Caco-2 (cell line): ENCODE measurements around the gene CDC42SE1. TPM values are rescaled to one million over a fixed set of nuclear protein-coding genes. Genes with fewer than 3 reads are reported as not detected.
A peak's percentile ranks its signal among the peaks of the same experiment; 100 is the strongest.

Experiments
- BruUV-seq: library from RNA; stranded (reverse); fragments of 400-500 nt; replicated peaks from 2 replicates; lab custom pipeline; 2021; lab: Mats Ljungman, UMichigan
- CTCF ChIA-PET: fragments of 300-600 bp; sonication (Branson Sonifier 250); formaldehyde crosslinking; loops from one replicate; lab custom pipeline; 2022; ENCODE audit warnings: antibody characterized with exemption; lab: Charles Lee
- POLR2A ChIA-PET: fragments of 300-600 bp; sonication (Branson Sonifier 250); formaldehyde crosslinking; loops from one replicate; lab custom pipeline; 2022; ENCODE audit warnings: antibody characterized with exemption; lab: Charles Lee
- DNase-seq, 2 experiments: peaks; one replicate each; pipeline versions ENCODE4 v3.0.0 to v3.0.0-alpha.2; 2020 to 2022
- H3K27me3 ChIP-seq: replicated peaks from 2 replicates; pipeline ENCODE4 v1.6.0; 2011; ENCODE audit warnings: low read length; ENCODE audit not compliant: control insufficient read depth, insufficient read depth
- H3K36me3 ChIP-seq: 2 replicates; pipeline ENCODE4 v1.5.1; 2011; ENCODE audit warnings: low read length; ENCODE audit not compliant: control insufficient read depth, insufficient read depth
- H3K4me1 ChIP-seq: fragments of 250-450 bp; sonication (Bioruptor Pico); 2 replicates; pipeline ENCODE4 v1.5.1; 2020; ENCODE audit warnings: mild to moderate bottlenecking
- H3K4me3 ChIP-seq: 2 replicates; pipeline ENCODE4 v1.5.1; 2011; ENCODE audit warnings: low read depth, mild to moderate bottlenecking, control low read depth, low read length
- H3K9me3 ChIP-seq: fragments of 250-450 bp; sonication (Bioruptor Pico); 2 replicates; pipeline ENCODE4 v1.5.1; 2020; ENCODE audit warnings: mild to moderate bottlenecking, moderate library complexity
- H3K27ac Mint-ChIP-seq: one replicate; pipeline ENCODE4 v1.8.0; 2022; ENCODE audit warnings: mixed read lengths; ENCODE audit not compliant: unreplicated experiment
- H3K27me3 Mint-ChIP-seq: one replicate; pipeline ENCODE4 v1.8.0; 2022; ENCODE audit warnings: mixed read lengths; ENCODE audit not compliant: insufficient read depth, unreplicated experiment
- H3K36me3 Mint-ChIP-seq: one replicate; pipeline ENCODE4 v1.8.0; 2022; ENCODE audit warnings: mild to moderate bottlenecking, mixed read lengths; ENCODE audit not compliant: insufficient read depth, unreplicated experiment
- H3K4me1 Mint-ChIP-seq: one replicate; pipeline ENCODE4 v1.8.0; 2022; ENCODE audit warnings: low read depth, mixed read lengths; ENCODE audit not compliant: unreplicated experiment
- H3K4me3 Mint-ChIP-seq: one replicate; pipeline ENCODE4 v1.8.0; 2022; ENCODE audit warnings: mild to moderate bottlenecking, moderate library complexity, mixed read lengths; ENCODE audit not compliant: unreplicated experiment
- H3K9me3 Mint-ChIP-seq: one replicate; pipeline ENCODE4 v1.8.0; 2022; ENCODE audit warnings: mixed read lengths; ENCODE audit not compliant: unreplicated experiment
- intact Hi-C: fragments of 100-400 bp; cut with micrococcal nuclease; formaldehyde crosslinking; loops from one replicate; pipeline ENCODE4 v1.10.0; 2022; ENCODE audit not compliant: unreplicated experiment
- total RNA-seq: library from RNA; stranded (reverse); gene quantifications from 2 replicates; pipeline ENCODE4 v1.2.3, GENCODE V29; 2022
- TF ChIP-seq, protein P1 (sequence below), 2 experiments: fragments of 200-600 bp in 1 of 2; IDR thresholded peaks; 1 replicate in 1 of 2; 2 replicates in 1 of 2; pipeline versions ENCODE4 v1.5.1 to v1.8.0; 2011 to 2022; ENCODE audit warnings: antibody characterized with exemption in 1 of 2, control low read depth in 1 of 2, inconsistent platforms in 1 of 2, low read depth in 1 of 2, low read length in 1 of 2, mild to moderate bottlenecking in 1 of 2, moderate library complexity in 1 of 2; ENCODE audit not compliant: insufficient read depth in 1 of 2, severe bottlenecking in 1 of 2, unreplicated experiment in 1 of 2

The CDC42SE1 gene
- total RNA-seq, 1 experiment from 2014 or later, result 59.4 TPM

DNA sequence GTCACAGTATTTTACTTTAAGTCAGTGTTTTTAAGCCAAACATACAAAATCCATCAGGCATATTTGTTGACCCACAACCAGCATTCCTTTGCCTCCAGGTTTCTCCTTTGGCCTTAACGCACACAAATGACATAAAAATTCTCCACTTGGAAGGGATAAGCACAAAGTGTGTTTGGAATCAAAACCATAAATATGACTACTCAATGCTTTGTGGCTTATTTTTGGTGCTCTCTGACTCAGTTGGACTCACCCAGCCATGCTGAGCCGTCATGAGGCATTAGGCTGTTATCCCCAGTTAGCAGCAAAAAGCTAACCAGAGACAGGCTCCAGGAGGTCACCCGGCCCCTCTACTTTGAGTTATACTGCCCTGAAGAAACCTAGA, 50.2 kb downstream of the CDC42SE1 start:
- no peaks in the 10 kb centered on the region for H3K9me3 Mint-ChIP-seq
- Histone ChIP-seq H3K27me3 (no peaks in the 10 kb centered on the region), H3K36me3 (no peaks in the 10 kb centered on the region), H3K9me3 (no peaks in the 10 kb centered on the region), H3K4me3 (peak overlapping the region; percentile 71), H3K4me1 (peaks cover 48% of the 10 kb centered on the region)
- TF ChIP-seq, protein P1, sequence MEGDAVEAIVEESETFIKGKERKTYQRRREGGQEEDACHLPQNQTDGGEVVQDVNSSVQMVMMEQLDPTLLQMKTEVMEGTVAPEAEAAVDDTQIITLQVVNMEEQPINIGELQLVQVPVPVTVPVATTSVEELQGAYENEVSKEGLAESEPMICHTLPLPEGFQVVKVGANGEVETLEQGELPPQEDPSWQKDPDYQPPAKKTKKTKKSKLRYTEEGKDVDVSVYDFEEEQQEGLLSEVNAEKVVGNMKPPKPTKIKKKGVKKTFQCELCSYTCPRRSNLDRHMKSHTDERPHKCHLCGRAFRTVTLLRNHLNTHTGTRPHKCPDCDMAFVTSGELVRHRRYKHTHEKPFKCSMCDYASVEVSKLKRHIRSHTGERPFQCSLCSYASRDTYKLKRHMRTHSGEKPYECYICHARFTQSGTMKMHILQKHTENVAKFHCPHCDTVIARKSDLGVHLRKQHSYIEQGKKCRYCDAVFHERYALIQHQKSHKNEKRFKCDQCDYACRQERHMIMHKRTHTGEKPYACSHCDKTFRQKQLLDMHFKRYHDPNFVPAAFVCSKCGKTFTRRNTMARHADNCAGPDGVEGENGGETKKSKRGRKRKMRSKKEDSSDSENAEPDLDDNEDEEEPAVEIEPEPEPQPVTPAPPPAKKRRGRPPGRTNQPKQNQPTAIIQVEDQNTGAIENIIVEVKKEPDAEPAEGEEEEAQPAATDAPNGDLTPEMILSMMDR (IDR thresholded peaks at IDR 0.05; ENCODE audit: insufficient read depth in 1 of 2, low read depth in 1 of 2, low read length in 1 of 2, severe bottlenecking in 1 of 2, unreplicated experiment in 1 of 2), result no peak
- POLR2A ChIA-PET, result no interaction called here
- H3K4me1 Mint-ChIP-seq, result peaks cover 28% of the 10 kb centered on the region
- no peaks in the 10 kb centered on the region for H3K27me3 Mint-ChIP-seq
- CTCF ChIA-PET, result no interaction called here
- peak overlapping the region; percentile 92 for H3K4me3 Mint-ChIP-seq
- TSS peak; percentile 45 for BruUV-seq
- intact Hi-C loops, result loop anchor here (5.0 to 10.0 kb wide), 2 partner anchors 82 to 444 kb away; partner anchors contain the start of gene SETDB1
- peaks cover 19% of the 10 kb centered on the region for H3K36me3 Mint-ChIP-seq
- H3K27ac Mint-ChIP-seq, result peak overlapping the region; percentile 99
- no peak for DNase-seq

DNA sequence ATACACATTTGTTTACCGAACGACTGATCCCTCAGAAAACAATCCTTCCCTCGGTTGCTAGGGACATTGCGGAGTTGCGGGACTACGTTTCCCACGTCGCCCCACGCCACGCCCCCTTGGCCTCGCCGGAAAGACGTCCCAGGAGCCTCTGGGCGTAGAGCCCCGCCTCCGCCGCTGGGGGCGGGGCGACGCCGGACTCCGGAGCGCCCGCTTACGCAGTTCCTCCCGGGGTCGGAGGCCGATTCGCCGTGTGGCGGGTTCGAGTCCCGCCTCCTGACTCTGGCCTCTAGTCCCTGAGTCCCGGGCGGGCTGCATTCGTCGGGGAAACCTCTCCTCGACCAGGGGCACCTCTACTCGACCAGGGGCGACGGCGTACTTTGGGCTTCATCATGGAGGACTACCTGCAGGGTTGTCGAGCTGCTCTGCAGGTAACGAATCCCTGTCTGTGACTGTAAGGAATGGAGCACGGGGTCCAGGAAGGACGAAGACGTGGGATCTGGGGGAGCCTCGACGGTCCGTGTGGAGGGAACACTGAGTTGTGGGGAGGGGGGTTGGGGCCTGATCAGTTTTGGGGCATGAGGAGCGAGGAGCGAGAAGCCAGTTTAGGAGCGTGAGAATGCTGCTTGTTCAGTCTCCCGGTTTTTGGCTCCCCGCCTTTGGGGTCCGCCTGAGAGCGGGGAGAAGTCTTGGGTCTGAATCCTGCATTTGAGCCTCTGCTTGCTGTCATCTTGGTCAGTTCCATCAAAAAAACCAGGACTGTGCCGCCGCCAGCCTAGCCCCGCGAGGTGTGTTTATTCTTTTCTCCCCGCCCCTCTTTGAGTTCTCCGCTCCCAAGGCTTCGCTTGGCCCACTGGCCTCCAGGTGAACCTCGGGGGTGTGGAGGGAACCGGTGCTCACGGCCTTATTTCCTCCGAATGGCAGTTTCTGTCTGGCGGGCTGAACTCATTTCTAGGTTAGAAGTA, 50.9 kb downstream of the CDC42SE1 start, which contains the start of gene PRUNE1:
PRUNE1 (plus strand) TSS at position 206 of the 962 bp plus-strand sequence; CDS start at position 390, 184 bp downstream.
- Mint-ChIP-seq H3K27me3 (no peaks in the 10 kb centered on the region), H3K9me3 (no peaks in the 10 kb centered on the region), H3K27ac (peak within 1 kb of the TSS; percentile 99), H3K4me3 (peak within 1 kb of the TSS; percentile 92), H3K4me1 (peaks cover 23% of the 10 kb centered on the region), H3K36me3 (peaks cover 19% of the 10 kb centered on the region)
- ChIA-PET POLR2A (no interaction called here), CTCF (no interaction called here)
- H3K9me3 ChIP-seq, result no peaks in the 10 kb centered on the region
- H3K4me3 ChIP-seq, result peak within 1 kb of the TSS; percentile 71
- H3K27me3 ChIP-seq, result no peaks in the 10 kb centered on the region
- TF ChIP-seq, protein P1 (IDR thresholded peaks at IDR 0.05; ENCODE audit: insufficient read depth in 1 of 2, low read depth in 1 of 2, low read length in 1 of 2, severe bottlenecking in 1 of 2, unreplicated experiment in 1 of 2), result no peak
- intact Hi-C loops, result loop anchor here (5.0 to 10.0 kb wide), 2 partner anchors 81 to 444 kb away; partner anchors contain the start of gene SETDB1
- H3K36me3 ChIP-seq, result no peaks in the 10 kb centered on the region
- peaks cover 48% of the 10 kb centered on the region for H3K4me1 ChIP-seq
- peak; percentile 96 to 97 for DNase-seq
- no TSS peak for BruUV-seq

DNA sequence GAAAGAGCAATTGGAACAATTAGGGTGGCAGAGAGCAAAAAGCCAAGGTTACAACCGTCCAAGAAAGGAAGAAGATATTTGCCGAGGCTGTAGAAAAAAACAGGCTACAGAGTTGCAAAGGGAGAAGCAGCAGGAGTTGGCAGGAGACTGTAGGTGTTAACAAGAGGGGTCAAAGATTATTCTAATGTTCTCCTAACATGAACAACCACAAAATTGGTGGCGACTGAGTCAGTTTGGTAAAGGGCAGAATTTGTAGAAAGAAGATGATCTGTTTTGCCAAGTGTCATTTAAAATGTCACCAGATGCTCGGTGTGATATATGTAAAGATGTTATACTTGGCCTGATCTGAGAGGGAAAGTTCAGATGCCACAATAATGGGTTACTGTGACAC, 51.6 kb downstream of the CDC42SE1 start:
- peaks cover 18% of the 10 kb centered on the region for H3K36me3 Mint-ChIP-seq
- no peaks in the 10 kb centered on the region for H3K9me3 Mint-ChIP-seq
- peak overlapping the region; percentile 99 for H3K27ac Mint-ChIP-seq
- H3K4me3 ChIP-seq, result peak overlapping the region; percentile 71
- peak overlapping the region; percentile 92 for H3K4me3 Mint-ChIP-seq
- CTCF ChIA-PET, result no interaction called here
- no peaks in the 10 kb centered on the region for H3K9me3 ChIP-seq
- no TSS peak for BruUV-seq
- TF ChIP-seq, protein P1 (IDR thresholded peaks at IDR 0.05; ENCODE audit: insufficient read depth in 1 of 2, low read depth in 1 of 2, low read length in 1 of 2, severe bottlenecking in 1 of 2, unreplicated experiment in 1 of 2), result no peak
- peaks cover 44% of the 10 kb centered on the region for H3K4me1 ChIP-seq
- H3K27me3 ChIP-seq, result no peaks in the 10 kb centered on the region
- intact Hi-C loops, result loop anchor here (5.0 to 10.0 kb wide), 2 partner anchors 81 to 443 kb away; partner anchors contain the start of gene SETDB1
- H3K4me1 Mint-ChIP-seq, result peaks cover 21% of the 10 kb centered on the region
- POLR2A ChIA-PET, result no interaction called here
- DNase-seq, result no peak
- H3K27me3 Mint-ChIP-seq, result no peaks in the 10 kb centered on the region
- no peaks in the 10 kb centered on the region for H3K36me3 ChIP-seq
